ENCODE measurements around the gene PREPL.
A peak's percentile ranks its signal among the peaks of the same experiment; 100 is the strongest.
"Not testable (repeated sequence)": the region's sequence is repeated elsewhere in the genome, so short reads cannot be mapped to it uniquely, and the experiment has no call there.

The PREPL gene

DNA sequence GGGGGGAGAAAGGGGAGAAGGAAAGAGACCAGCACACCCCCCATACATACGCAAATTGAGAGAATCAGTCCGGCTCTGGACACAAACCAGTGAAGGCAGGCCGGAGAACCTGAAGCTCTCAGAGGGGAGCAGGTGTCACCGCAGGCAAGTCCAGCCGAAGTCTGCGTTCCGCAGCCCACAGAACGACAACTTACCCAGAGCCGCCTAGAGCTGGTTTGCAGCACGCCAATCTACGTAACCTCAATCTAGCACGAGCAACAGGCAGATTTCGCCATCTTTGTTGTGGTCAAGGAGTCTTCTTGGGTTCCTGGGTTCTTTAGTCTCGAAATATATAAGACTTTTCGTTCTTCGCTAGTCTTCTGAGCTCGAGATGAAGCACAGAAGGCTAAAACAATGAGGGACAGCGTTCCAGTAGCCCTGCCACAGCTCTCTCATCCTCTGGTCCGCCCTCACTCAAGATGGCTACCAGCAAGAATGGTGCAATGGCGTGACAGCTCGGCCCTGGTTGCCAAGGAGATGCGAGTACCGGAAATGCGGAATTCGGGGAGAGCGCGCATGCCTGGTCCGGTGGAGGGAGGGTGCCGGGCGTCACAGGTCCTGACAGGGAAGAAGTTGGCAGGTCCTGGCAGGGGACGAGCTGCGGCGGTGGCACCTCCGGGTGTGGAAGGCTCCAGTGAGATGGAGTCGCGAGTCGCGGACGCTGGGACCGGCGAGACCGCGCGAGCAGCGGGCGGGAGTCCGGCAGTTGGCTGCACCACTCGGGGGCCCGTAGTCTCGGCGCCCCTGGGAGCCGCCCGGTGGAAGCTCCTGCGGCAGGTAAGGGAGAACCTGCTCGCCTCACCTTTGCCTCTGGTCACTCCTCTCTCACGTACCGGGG, at the start of gene PREPL, which contains the start of gene CAMKMT:
PREPL (minus strand) TSS at position 165 of the 877 bp plus-strand sequence. CDS start 15,152 bp downstream, outside the sequence.
CAMKMT (plus strand) TSS at position 618 of the 877 bp plus-strand sequence.
- peak; percentile 98 for DNase-seq

GRCh38 chr2:44398243-44398897, 37.1 kb upstream of the PREPL start:
- no peak for DNase-seq

DNA sequence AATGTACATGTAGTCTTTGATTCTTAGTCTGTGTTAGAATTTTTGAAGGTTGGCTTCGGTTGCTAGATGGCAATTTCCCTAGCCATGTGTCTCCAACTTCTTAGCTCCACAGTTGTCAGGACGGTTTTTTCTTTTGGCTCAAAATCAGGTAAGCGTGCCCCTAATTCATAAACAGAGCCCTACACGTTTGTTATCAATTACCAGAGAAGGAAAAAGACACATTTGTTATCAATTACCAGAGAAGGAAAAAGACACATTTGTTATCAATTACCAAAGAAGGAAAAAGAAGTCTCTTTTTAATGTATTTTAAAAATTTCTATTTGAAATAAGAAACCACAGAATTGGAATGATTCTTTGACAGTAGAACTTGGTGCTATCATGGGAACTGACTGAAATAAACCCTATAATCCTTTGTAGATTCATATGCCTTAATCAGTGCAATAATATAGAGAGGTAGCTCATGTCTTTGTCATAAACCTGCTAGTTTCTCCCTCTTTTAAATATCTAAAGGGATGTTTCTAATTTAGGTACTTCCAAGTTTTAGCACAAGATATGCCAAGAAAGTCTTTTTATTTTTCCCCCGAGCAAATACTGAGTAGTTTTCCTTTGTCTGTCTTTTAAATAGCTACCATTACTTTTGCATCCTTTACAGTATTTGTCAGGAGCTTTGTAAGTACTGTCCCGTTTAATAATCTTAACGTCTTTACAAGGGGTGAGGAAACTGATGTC, 36.3 kb upstream of the PREPL start:
- no peak for DNase-seq

DNA sequence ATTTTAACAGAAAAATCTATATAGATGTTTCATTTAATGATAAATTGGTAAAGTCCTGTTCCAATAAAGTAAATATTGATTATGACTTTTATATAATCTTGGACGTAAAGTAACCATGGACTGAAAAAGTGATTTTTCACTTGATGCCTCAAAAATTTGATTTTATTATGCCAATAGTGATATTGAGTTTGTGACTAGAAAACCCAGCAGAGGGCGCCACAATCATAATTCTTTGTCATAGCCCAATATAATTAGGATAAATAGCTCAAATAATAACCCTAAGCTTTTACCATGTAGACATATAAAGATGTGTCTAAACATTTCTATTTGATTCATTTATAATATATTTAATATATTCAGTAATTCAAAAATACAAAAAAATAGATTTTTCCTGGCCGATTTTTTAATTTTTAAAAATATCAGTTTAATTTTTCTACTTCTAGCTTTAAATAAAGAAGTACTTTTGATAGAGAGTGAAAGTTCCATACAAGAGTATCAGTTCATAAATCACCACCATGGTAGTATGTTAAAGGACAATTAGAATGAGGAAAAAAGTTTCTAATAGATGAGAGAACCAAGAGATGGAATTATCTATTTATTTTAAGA, 31.1 kb upstream of the PREPL start:
- peak; percentile 88 for DNase-seq

DNA sequence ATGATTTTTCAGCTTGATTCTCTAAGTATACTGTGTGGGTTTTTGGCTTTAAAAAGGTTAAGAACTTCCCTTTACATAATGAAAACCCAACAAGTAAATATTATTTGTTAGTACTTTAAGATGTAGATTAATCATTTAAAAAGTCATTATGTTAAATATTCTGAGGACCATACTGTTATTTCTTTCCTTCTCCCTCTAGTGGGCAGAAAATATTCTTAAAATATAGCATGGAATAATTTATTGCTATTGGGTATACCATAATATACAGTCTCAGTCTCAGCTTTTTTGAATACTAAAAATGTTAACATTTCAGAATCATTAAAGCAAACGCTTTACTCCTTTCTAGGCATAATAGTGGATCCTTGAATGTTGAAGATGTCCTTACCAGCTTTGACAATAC, 28.6 kb upstream of the PREPL start:
- DNase-seq, result peak; percentile 20

DNA sequence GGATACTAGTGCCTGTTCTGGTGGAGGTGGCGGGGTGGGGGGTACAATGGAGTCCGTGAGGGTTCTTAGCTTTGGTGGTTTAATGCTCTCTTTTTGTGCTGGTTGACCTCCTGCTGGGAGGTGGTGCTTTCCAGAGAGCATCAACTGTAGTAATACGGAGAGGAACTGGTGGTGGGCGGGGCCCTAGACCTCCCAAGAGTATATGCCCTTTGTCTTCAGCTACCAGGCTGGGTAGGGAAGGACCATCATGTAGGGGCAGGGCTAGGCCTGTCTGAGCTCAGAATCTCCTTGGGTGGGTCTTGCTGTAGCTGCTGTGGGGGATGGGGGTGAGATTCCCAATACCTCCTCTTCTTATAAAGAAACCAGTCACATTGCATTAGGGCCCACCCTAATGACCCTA, 27.6 kb upstream of the PREPL start:
- no peak for DNase-seq

- not testable (repeated sequence) for DNase-seq
Observed at GRCh38 chr2:44385226-44385625, 23.9 kb upstream of the PREPL start.

- no peak for DNase-seq
Observed at GRCh38 chr2:44377486-44377885, 16.2 kb upstream of the PREPL start.

GRCh38 chr2:44372246-44372645, 11.0 kb upstream of the PREPL start:
- no peak for DNase-seq

GRCh38 chr2:44371445-44371844, 10.2 kb upstream of the PREPL start:
- DNase-seq, result no peak

- no peak for DNase-seq
Observed at GRCh38 chr2:44369392-44369791, 8.1 kb upstream of the PREPL start.

DNA sequence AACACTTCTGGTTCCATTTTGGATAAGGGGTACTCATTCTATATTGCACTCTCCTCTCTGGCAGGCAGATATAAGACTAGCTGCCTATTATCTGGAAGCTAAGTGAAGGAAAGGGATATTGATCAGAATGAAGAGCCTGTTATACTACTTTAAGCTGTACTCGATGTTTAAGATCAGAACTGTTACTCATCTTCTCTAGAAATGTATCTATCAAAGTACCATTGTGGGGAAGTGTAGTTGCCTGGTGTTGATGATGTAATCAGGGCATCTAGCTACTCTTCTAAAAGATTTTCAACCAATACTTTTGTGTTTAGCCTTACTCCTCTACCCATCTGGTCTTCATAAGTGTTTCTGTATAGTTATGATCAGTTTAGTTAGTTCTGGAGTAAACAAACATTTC, 6.3 kb upstream of the PREPL start:
- no peak for DNase-seq

- DNase-seq, result peak; percentile 81
Observed at GRCh38 chr2:44364604-44365003, 3.3 kb upstream of the PREPL start.

- peak; percentile 63 for DNase-seq
Observed at GRCh38 chr2:44362207-44363015, 1.1 kb upstream of the PREPL start.

DNA sequence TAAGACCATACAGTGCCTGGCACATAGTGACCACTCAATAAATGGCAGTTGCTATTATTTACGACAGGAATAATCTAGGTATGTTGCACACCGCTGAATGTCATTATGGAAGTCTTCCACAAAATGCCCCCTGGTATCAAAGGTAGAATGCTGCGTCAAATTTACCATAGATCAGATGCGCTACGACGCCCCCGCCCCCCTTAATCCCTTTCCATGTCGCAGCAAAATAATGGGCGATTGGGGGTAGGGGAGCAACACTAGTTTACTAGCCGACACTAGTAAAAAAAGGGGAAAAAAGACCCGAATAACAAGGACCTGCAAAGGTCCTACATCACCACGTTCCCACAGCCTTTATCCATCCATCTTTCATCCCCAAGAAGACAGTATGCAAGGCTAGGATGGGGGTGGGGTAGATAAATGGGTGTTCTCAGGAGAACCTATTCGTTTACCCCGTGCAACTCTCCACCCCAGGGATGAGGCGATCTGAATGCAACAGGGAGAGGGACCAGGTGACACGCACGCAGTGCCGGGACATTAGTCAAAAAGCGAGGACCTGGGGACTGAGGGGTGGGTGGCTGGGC, 455 bp downstream of the PREPL start:
- DNase-seq, result peak; percentile 63

DNA sequence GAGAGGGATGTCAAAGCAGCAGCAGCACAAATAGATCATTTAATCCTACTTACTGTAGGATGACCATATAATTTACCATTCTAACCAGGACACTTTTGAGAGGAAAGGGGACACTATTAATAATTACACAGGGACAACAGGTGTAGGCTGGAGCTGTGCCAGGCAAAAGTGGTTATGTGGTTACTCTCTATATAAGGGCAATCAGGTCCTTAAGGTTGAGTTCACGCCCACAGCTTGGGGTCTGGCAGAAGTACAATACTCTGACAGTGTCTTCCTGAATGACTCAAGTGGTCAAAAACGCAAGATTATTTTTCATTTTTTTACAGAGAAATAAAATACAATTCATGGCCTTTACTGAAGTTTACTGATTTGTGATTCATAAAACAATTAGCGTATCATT, 2.8 kb downstream of the PREPL start:
- DNase-seq, result peak; percentile 76

GRCh38 chr2:44354761-44355160, 6.5 kb downstream of the PREPL start:
- no peak for DNase-seq

- no peak for DNase-seq
Observed at GRCh38 chr2:44352510-44352909, 8.8 kb downstream of the PREPL start.

GRCh38 chr2:44351676-44352075, 9.6 kb downstream of the PREPL start:
- DNase-seq, result no peak

DNA sequence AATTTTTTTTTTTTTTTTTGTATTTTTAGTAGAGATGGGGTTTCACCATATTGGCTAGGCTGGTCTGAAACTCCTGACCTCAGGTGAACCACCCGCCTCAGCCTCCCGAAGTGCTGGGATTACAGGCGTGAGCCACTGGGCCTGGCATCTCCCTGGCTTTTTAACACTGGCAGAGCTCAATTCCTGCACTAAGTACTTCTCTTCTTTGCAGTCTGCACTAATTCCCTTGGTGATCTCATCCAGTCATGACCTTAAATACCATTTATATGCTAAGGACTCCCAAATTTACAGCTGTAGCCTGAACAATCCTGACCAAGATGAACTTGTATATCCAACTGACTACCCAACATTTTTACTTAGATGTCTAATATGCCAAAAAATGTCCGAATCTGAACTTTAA, 10.2 kb downstream of the PREPL start:
- DNase-seq, result no peak

GRCh38 chr2:44349506-44349905, 11.8 kb downstream of the PREPL start:
- DNase-seq, result no peak

DNA sequence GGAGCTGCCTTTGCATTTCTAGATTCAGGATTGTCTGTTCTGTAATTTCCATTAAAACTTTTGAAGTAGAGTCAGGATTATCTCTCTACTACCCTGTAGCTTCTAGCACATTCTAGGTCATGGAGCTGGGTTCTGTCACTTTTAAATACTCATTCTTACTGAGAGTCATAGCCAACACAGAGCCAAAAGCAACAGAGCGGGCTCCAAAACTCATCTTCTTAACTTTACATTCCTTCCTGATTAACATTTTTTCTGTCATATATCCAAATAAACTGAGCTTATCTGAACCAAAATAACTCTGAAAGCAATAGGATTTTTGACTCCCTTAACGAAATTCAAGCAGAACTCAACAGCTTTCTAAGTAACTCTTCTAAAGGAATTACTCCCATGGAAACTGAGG, 12.9 kb downstream of the PREPL start:
- DNase-seq, result no peak
